Stimulated activated CD8-positive, alpha-beta memory T cell treated with anti-CD3 and anti-CD28 coated beads, Interleukin-4, amount 100 ng/mL, for 4 hours (primary cell): Measurements from ENCODE around the gene CNIH3.

Experiments used
- DNase-seq, 2 donors: peaks; one replicate each; pipeline ENCODE4 v3.0.0-alpha.2; 2020; ENCODE audit warnings: low read depth in 2 of 2, low spot score in 1 of 2

The CNIH3 gene

DNA sequence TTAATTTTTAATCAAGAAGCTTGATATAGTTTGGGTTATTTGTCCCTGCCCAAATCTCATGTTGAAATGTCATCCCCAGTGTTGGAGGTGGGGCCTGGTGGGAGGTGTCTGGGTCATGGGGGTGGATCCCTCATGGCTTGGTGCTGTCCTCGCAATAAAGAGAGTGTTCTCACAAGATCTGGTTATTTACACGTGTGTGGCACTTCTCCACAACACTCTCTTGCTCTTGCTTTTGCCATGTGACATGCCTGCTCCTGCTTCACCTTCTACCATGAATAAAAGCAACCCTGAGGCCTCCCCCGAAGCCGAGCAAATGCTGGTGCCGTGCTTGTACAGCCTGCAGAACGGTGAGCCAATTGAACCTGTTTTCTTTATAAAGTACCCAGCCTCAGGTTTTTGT lies 2.6 kb upstream of the CNIH3 start:
- no peak for DNase-seq

DNA sequence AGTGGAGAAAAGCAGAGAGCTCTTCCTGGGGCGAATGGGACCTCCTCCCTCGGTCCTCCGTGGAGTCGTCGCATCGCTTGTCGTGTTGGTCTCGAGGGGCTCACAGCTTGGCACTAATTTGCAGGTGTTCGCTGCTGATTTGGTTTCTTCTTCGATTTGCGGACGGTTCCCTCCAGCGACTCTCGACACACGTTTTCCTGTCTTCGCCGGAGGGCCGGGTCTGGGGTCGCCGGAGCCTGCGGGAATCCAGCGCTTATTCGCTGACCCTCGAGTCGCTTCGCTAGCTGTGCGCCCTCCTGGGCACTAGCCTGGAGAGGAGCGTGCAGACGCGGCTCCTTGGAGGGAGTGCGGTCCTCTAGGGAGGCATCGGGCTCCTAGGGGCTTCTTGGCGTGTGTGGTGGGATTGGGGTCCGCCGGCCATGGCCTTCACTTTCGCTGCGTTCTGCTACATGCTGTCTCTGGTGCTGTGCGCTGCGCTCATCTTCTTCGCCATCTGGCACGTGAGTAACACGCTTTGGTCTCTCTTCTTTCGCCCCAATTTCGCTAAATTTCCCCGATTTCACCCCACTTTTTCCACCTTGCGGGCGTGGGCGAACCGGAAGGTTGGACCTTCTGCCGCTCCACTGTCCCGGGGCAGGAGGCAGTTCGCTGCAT lies 766 bp downstream of the CNIH3 start:
- no peak for DNase-seq

DNA sequence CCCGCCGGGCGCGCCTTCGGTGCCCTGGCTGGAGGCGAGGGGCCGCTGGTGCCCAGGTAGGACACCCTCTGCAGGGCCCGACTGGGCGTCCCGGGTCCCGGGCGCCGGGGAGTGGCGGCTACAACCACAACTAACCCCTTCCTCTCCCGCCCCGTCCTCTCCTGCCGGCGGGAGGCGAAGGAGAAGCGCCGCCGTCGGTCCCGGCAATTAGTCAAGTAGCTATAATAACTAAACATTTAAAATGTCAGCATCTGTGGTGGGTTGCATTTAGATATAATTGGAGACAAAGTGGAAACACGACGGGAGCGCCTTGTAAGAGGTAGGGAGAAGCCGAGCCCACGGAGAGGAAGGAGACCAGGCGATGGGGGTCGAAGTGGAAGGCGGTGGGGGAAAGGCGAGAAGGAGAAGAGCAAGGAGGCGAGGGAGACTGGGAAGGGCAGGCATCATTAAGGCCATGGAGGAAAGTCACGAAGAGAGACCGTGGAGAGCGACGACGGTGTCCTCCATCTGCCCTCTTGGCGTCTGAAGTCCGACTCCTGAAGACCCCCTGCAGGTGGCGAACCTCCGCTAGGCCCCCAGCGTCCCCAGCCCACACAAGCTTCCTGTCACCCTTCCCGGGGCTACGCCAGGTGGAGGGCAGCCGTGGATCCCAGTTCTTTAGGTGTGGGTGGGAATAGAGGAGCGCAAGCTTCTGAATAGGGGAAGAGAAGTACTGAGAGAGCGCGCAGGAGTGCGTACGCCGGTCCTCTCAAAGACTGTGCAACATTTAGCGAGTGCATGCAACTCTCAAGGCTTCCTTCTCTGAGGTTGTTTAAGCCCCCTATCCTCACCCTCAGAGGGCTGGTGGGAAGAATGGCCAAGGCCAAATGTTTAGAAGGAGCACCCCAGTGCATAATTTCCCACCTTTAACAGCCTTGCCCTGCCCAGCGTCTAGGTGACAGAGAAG lies 1.6 kb downstream of the CNIH3 start:
- DNase-seq: no peak

DNA sequence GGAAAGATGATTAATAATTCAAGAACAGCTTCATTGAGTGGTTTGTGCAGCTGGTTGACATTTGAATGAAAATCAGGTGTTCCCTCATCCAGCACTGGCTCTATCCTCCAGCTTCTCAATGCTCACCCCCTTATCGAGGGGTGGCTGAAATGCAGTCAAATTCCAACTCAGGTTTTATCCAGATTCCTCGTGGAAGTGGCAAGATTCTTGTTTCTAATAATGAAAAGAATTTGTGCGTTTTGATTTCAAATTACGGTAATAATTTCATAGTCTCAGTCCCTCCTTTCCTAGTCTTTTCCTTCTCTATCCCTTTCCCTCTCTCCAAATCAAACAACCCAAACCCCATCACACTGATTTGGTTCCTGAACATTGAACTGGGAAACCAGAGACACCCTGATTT lies 3.1 kb downstream of the CNIH3 start:
- no peak for DNase-seq

DNA sequence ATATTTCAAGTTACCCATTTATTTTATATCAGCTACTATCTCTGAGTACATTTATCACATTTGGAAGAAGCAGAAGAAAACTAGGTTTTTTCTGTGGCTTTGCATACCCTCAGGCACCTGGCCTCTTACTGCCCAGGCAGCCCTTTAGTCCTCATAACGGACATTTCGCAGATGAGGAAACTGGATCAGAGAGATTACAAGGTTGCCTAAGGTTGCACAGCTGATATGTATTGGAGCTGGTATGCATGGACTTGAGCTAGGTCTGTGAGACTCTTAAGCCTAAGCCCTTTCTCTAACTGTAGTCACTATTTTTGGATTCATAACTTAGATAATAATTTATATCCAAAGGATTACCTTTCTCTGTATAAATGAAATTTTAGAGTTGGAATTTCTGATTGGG lies 4.0 kb downstream of the CNIH3 start:
- DNase-seq: no peak

DNA sequence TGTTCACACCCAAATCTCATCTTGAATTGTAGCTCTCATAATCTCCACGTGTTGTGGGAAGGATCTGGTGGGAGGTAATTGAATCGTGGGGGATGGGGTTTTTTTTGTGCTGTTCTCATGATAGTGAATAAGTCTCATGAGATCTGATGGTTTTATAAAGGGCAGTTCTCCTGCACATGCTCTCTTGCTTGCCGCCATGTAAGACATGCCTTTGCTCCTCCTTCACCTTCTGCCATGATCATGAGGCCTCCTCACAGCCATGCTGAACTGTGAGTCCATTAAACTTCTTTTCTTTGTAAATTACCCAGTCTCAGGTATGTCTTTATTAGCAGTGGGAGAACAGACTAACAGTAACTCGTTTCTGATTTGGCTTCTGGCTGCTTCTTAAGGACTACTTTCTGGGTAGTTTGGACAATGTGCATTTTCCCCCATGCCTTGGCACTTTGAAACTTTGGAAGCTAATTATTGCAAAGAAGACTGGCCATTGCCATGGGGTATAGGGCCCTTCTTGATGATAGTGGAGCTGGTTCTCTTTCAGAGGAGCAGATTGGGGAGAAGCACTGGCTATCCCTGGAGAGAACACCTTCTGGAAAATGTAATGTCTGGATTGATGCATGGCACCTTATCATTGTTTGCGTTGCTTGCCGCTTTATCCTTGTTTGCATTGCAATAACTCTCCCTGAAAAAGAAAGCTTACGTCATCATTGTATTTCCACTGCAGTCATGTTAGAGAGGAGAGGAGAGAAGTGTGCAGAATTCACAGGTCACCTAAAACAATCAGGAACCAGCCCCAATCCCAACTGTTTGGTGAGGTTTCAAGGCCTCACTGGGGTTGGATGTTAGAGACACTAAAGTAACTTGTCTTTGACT lies 5.9 kb downstream of the CNIH3 start:
- no peak for DNase-seq

DNA sequence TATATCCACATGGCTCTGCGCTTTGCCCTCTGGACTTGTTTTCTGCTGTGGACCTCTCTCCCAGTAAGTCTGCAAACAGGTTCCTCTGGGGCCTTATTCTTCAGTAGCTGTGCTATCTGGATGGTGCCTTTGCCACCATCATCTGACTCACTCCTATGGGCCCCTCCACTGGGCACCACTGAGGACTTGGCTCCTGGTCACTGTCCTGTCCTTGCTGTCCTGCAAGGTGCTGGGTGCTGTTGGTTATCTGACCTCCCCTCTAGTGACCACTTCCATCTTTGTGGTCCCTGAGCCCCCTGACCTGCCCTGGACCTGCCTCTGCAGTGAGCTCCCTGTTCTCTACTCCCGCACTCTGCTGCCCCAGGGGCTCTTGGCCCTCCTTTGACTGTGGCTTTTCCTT lies 6.7 kb downstream of the CNIH3 start:
- DNase-seq: no peak

DNA sequence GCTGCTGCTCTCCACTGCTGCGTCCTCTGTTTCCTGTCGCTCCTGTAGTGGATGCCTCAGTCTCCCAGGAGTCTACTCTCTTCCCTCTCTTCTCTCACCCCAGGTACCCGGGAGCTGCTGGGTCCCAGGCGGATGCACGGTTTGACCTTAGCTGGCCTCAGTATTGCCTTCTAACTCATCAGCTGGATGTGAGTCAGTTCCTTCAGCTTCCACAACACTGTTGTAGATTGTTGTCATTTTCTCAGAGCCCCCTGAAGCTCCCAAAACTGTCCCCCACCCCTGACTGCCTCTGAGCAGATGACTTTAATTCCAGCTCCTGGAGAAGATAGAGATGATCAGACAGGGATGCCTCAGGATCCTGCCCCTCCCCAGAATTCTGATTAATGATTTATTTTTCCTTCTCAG lies 7.2 kb downstream of the CNIH3 start:
- DNase-seq: no peak

DNA sequence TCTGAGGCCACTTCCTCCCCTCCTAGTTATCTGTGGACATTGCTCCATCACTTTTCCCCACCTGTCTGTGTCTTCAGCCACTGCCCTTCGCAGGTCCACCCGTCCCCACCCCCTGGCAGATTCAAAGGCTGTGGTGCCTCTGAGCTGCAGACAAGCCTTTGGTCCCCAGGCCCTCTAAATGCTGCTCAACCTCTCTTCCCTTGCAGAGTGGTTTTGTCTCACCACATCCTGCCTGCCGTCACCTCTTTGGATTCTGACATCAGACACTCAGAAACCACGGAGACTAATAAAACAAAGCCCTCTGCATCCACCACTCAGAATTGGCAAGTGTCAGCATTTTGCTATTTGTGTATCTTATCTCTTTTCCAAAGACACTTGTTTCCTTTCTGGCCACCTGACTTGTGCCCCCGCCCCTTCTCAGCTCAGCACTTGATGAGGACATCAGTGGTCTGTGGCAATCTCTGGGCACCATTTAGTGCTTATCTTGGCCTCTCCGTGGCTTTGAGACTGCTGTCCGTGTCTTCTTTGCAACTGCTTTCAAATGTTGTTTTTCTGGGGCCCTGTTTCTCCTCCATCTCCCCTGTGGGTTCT lies 7.7 kb downstream of the CNIH3 start:
- DNase-seq: peak; percentile 34 to 58

DNA sequence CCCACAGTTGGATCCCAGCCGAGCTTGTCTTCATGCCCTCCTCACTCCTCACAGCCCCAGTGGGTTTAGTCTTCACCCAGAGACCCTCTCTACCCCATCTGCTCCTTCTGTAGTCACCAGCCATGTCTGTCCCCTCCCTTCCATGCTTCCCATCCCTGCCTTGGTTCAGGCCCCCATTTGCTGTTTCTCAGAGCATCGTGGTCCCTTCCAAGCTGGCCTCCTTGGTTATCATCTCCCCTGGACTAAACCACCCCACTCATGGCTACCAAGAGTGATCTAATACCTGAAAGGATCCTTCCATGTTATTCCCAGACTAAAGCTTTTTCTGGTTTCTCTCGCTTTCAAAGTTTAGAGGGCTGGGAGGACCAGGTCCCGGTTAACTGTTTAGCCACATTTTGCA lies 8.3 kb downstream of the CNIH3 start:
- no peak for DNase-seq

DNA sequence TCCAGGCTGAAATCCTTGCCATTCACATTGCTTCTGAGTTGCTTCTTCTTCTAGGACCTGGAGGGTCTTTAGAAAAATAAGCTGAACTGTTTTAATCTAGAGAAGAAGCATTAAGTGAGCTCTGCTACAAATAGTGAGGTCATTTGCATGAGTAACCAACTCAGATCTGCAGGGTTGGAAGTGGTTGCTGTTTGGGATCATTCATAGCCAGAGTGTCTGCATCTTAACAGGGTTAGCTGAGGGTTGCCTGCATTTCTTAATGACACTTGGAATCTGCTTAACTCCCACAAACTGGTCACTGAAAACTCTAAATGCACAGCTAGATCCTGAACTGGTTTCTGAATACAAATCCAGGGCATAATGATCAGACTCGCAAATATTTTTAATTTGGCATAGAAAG lies 9.9 kb downstream of the CNIH3 start:
- no peak for DNase-seq

DNA sequence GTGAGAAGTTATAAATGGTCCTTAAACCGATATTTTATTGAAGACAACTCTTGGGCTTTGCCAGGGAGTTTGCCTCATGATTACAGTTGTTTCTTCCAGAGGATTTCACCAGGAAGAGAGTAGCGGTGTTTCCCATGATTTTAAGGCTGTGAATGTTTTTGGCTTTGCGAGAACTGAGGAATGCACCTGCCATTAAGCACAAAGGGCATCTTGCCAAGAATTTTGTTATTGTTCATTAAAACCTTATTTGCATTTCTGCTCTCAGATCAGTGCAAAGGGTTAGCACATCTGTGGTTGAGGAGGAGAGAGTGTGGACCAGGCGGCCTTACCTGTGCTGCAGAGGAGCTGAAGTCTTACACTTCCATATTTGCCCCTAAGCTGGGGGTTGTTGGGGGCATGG lies 13.8 kb downstream of the CNIH3 start:
- no peak for DNase-seq

DNA sequence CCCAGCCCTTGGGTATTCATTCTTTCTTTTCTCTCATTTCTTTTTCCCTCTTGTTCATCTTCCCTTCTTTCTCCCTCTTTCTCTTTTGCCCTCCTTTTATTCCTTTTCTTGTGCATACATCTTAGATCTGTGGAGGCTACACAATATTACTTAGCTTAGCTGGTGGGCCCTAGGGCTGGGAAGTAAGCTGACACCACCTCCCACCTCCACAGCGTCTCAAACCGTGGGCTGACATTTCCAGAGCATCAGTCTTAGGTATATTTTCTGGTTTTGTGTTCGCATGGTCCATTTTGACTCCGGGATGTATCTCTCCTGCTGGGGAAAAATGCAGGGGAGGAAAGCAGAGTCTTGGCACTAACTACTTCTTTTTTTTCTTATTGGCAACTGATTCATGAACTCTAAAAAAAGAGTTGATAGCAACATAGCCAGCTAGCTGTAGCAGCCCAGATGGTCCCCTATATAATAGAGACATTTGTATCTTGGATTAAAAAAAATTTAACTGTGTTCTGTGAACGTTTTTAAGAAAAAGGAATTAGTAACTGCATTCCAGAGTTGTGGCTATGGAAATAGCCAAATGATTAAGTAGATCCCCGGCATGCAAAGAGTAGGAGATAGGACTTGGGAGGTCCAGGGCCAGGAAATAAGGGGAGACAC lies 15.5 kb downstream of the CNIH3 start:
- no peak for DNase-seq

DNA sequence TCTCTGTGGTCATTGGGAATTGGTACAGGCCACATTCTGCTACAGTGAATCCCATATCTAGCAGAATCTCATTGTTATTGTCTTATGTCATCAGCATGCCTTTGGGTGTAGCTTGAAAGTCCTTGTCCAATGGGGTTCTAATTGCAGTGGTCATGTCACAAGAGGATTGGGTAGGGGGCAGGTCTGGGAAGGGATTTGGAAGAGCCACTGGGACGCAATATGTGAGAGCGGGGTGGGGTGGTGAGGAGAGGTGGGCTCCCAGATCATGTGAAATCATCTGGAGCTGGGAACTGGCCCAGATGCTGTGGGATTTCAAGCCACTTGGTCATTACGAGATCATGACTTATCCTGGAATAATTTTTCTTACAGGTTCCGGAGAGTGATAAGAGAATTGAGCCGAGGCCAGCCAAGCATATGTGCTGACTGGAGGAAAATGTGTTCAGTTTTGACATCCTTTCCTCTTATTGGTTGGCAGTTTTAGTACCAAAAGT lies 16.3 kb downstream of the CNIH3 start:
- DNase-seq: no peak

DNA sequence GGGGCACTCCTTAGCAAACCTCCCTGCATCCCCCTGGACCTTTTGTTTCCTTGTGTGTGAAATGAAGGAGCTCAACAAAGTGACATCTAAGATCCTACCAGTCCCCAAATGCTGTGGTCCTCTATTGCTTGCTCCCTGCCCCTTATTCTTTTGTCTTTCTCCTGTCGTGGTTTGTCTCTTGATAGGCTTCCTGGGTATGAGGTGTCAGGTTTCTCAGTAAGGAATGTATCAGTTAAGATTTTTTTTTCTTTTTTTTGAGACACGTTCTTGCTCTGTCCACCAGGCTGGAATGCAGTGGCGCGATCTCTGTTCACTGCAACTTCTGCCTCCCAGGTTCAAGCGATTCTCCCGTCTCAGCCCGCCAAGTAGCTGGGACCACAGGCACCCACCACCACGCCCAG lies 16.8 kb downstream of the CNIH3 start:
- DNase-seq: no peak

DNA sequence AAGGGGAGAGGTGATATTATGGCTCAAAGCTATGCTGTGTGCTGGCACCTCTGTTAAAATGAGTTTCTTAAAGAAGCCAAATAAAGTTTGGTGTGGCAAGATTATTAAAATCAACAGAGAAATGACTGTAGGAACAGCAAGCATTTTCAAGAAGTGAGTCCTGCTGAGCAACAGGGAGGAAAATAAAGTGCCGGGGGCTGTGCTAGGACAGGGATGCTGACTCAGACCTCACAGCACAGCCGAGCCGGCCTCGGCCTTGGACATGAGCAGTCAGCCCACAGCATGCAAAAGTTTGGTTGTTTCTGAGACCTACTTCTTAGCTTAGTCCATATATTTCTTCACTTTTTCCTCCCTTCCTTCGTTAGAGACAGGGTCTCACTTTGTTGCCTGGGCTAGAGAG lies 19.2 kb downstream of the CNIH3 start:
- no peak for DNase-seq

DNA sequence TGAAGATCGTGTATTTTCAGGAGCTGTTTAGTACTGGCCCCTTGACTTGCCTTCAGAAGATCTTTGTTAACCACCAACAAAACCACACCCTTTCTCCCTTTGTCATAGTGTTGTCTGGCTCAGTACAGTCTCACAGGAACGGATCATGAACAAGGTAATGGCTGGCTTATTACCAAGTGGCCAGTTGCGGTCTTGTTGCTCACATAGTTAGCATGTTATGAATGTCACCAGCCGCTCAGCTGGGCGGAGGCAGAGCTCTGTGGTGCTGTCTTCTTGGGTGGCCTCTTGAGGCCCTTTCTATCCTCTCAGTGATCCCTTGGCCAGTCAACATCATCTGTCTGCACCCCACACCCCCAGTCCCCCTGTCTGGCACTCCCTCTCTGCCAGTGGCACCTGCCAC lies 21.4 kb downstream of the CNIH3 start:
- no peak for DNase-seq

DNA sequence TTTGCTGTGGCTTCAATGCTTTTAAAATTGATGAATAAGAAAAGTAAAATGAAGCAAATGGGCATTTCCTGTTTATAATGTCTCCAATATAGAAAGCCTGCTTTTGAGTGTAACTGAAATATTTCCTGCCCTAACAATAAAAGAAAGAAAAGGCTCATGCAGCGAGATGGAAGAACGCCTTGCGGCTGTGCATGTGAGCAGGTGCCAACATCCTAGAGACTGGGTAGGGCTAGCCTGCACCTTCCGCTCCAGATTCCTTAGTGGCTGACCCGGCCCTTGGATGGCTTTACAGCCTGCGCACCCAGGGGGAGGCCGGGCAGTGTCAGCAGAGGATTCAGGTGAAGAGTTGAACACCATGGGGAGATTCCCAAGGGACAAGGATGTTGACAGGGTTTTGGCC lies 21.8 kb downstream of the CNIH3 start:
- DNase-seq: no peak

DNA sequence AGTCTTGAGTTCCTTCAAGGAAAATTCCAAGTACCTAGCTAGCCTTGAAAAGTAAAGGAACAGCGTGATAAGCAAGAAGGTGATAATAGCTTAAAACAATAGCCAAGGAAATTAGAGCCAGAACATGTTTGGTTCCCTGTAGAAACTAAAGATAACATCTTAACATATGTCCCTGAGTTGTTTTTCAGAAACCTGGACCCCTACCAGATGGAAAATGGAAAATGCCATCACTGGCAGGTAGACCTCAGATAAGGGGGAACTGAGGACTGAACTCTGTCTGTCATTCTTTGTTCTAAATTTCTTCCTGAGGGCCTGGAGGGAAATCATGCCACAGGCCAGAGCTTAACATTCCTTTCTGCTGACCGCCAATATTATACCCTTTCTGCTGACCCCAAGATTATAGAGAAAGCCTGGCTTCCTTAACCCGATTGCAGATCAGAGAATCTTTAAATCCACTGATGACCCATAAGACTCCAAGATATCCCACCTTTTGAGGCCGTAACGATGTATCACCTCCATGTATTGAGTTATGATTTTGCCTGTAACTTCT lies 23.4 kb downstream of the CNIH3 start:
- DNase-seq: no peak

DNA sequence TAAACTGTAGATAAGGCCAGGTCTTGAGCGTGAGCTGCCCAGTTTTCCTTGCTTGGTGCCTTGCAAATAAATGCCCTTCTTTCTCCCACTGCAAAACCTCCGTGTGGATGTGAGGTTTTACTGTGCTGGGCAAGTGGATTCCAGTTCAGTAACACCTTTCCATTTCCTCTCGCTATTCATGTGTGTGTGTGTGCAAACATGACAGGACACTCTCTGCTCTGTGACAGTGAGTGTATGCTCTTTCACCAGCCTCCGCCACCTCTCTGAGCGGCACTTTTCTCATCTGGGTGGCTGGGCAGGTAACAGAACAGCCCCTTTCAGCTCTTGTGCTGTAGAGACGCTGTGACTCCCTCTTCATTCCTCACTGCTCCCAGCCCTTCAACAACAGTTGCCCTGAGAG lies 23.9 kb downstream of the CNIH3 start:
- no peak for DNase-seq
